Measurements from ENCODE around the gene OOEP.
"Not testable (repeated sequence)": the region's sequence is repeated elsewhere in the genome, so short reads cannot be mapped to it uniquely, and the experiment has no call there.

Gene OOEP
- total RNA-seq, result 0.94 reads per million

DNA sequence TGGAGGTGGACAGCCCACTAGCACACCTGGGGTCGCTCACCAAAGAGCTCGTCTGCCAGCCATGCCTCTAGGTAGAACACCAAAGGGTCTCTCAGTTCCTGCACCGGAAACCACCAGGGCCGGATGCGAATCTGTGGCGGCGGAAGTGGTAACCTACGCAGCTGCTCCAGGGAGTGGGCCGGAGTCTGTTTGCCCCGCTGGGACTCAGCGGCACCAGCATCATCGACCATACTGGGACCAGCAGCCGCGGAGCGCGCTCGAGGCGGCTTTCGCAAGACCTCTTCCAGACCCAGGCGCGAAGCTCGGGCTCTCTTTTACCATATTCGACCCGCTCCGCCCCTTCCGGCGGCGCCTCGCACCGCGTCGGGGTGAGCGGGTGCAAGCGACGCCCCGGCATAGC lies at the start of gene OOEP:
OOEP (minus strand) TSS at position 335 of the 400 bp plus-strand sequence; CDS start at position 230, 105 bp downstream.
- no peak for DNase-seq

DNA sequence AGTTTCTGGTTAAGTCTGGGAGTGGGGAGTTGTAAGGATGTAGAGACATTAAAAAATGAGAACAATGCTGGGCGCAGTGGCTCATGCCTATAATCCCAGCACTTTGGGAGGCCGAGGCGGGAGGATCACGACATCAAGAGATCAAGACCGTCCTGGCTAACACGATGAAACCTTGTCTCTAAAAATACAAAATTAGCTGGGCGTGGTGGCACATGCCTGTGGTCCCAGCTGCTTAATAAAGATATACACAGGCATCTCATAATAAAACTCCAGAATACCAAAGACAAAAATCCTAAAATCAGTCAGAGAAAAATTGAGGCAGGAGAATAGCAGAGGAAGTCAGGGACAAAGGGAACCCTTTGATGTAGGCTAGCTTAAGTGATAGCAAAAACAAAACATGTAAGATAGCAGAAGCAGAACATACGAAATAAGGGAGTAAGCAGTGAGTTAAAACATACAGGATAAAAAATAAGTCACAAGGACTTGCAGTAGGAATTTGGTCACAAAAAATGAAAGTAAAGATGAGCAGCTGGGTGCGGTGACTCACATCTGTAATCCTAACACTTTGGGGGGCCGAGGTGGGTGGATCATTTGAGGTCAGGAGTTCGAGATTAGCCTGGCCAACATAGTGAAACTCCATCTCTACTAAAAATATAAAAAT lies 48.5 kb upstream of the OOEP start:
- DNase-seq, result no peak

DNA sequence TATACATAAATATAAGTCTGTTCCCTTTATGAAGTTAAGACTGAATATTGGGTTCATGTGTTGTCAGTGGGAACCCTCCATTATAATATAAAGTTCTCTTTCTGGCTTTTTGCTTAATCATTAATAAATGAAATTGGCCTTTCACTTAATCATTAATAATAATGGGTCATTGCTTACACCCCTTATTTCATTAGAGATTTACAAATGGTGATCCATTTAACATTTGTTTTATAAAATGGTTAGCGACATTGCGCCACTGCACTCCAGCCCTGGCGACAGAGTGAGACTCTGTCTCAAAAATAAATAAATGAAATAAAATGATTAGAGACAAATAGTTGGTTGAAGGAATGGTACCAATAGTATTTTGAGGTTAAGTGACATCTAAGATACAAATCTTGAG lies 43.4 kb upstream of the OOEP start:
- DNase-seq, result no peak

DNA sequence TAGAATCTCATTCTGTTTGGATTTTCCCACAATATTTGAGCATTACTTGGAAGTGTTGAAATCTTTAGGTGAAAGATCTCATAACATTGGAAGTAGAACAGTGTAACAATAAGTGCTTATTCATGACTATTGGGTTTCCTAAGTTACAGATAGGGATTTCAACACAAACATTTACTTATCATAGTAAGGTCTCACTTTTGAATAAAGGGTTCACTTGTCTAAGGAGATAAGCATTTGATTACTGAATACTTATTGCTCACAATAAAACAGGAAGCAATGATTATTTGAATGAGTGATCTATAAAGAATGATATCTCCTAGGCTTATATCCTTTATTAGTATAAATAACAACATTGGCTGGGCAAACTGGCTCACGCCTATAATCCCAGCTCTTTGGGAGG lies 39.7 kb upstream of the OOEP start:
- no peak for DNase-seq

DNA sequence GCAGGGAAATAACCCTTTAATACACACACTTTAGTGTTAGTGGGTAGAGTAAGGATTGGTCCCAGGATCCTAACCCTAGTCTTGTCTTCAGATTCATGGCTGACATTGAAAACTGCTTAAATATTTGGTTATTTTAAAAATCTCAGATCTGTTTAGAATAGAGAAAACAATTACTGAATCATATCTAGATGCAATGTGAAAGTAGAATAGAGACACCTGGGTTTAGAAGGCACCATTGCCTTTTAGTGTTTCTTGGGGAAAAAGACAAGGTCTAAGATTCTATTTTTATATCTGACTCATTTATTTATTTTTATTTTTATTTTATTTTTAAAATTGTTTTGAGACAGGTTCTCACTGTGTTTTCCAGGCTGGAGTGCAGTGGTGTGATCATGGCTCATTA lies 31.0 kb upstream of the OOEP start:
- DNase-seq, result no peak

DNA sequence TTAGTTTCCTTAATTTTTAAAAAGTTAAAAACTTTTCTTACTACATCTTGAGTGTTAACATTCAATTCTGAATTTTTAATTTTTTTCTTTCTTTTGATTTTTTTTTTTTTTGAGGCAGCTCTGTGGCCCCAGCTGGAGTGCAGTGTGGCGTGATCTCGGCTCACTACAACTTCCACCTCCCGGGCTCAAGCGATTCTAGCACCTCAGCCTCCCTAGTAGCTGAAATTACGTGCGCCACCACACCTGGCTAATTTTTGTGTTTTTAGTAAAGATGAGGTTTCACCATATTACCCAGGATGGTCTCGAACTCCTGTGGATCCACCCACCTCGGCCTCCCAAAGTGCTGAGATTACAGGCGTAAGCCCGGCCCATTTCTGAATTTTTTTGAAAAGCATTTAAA lies 26.2 kb upstream of the OOEP start:
- no peak for DNase-seq

DNA sequence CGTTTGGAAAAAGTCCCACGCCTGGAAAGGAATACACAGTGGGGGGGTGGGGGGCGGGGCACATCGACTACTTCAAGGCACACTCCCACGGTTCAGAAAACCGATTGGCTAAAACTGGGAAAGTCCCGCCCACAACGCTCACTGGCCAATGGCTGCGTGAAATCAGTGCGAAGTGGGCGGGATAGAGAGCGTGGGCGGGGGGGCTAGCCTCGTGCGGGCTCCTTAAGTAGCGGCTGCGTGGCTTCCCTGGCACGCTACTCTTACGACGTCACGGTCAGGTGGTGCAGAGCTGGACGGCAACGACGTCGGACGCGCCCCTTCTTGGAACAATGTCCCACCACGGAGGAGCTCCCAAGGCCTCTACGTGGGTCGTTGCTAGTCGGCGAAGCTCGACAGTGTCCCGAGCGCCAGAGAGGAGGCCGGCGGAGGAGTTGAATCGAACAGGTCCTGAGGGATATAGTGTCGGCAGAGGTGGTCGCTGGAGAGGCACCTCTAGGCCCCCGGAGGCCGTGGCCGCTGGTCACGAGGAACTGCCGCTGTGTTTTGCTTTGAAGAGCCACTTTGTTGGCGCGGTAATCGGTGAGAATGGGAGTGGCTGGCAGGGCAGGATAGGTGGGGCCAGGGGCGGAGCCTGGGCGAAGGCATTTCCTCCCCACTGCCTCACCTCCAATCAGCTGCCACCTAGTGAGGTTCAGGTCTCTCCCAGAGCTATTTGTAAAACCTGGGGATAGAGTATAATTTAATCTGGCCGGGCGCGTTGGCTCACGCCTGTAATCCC lies 25.1 kb upstream of the OOEP start, which contains the start of gene DDX43:
DDX43 (plus strand) TSS at position 252 of the 778 bp plus-strand sequence; CDS start at position 330, 78 bp downstream.
- peak; percentile 2 for DNase-seq

DNA sequence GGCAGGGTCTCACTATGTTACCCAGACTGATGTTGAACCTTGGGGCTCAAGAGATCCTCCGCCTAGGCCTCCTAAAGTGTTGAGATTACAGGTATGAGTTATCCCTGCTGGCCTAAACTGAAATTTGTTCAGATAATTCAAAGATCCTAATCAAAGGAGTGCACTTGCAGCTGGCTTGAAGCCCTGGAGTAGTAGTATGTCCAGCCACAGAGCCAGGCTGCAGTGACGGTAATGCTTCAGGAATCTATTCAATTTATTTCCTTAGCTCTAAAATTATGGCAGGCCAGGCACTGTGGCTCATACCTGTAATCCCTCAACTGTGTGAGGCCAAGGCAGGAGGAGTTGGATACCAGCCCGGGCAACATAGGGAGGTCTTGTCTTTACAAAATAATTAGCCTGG lies 23.6 kb upstream of the OOEP start:
- DNase-seq, result no peak

DNA sequence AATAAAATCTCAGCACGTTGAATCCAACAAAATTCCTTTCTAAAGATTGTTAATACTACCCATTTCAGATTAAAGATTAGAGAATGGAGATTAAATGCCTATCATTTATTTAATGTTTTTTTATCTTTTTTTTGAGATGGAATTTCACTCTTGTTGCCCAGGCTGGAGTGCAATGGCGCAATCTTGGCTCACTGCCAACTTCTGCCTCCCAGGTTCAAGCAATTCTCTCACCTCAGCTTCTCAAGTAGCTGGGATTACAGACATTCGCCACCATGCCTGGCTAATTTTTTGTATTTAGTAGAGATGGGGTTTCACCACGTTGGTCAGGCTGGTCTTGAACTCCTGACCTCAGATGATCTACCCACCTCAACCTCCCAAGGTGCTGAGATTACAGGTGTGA lies 22.5 kb upstream of the OOEP start:
- DNase-seq, result not testable (repeated sequence)

DNA sequence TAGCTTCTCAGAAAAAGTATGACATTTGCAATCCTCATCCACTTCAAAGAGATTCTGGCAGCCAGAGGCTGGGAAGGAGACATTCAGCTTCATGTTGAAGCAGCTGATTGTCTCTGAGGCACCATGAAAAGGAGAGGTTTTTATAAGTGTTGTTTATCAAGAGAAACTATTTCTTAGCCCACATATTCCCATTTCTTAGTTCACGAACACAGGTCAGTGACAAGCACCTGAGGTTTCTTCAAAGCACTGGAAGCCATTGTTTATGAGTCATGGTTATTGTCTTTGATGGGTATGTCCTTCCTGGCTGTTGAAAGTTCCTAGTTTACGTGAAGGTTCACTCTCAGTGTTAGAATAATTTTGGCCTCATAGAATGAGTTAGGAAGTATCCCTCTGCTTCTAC lies 22.0 kb upstream of the OOEP start:
- no peak for DNase-seq

DNA sequence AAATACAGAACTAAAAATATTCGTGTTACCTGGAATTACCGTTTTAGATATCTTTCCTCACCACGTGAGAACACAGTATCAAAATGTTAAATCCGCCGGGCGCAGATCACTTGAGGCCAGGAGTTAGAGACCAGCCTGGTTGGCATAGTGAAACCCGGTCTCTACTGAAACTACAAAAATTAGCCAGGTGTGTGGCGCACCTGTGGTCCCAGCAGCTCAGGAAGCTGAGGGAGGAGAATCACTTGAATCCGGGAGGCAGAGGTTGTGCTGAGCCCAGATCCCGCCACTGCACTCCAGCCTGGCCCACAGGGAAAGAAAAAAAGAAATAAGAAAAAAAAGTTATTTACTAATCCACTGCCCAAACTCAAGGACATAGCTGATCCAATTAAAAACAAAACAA lies 20.2 kb upstream of the OOEP start:
- no peak for DNase-seq

DNA sequence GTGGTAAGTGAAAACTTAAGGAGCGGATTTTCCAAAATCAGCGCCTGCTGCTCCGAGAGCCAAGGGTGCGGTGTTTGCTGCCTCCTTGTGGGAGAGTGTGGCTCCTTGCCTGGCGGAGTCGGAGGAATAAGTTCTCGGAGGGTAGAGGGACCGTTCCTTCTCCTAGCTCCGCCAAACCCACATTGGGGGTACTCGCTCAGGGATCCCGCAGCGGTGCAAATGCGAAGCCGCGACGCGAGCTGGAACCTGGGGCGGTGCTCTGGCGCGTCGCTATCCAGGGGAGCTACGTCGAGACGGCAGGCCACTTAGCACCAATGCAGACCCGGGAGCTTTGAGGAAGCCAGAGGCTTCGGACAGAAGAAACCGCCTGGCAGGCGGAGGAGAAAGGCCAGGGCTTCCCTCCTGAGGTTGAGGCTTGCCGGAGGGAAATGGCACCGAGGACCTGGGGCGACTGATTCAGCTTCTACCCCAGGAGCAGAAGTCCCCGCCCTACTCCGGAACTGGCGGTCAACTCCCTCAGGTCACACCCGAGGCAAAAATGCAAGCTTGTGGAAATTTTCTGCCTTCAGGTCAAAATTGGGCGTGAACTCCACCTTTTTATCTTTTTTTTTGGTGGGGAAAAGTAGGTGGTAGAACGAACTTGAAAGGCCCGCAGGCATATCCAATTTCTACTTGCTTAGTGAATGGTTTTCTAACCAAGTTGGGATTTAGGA lies 19.3 kb upstream of the OOEP start:
- DNase-seq, result peak; percentile 26

DNA sequence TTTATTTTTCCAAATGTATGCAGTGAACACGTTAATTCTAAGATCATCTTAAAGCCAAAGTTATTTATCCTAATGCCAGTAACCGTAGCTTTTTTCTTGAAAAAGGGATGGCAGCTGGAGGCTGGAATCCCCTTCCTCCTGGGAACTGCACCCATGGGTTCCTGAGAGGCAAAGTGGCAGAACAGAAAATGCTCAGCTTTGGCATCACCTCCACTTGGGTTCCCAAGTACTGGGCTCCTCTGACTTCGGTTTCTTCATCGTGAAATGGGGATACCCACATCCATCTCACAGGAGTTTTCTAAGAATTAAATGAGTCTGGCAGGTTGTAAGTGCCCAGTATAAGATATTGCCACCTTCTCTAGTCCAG lies 18.7 kb upstream of the OOEP start:
- no peak for DNase-seq

DNA sequence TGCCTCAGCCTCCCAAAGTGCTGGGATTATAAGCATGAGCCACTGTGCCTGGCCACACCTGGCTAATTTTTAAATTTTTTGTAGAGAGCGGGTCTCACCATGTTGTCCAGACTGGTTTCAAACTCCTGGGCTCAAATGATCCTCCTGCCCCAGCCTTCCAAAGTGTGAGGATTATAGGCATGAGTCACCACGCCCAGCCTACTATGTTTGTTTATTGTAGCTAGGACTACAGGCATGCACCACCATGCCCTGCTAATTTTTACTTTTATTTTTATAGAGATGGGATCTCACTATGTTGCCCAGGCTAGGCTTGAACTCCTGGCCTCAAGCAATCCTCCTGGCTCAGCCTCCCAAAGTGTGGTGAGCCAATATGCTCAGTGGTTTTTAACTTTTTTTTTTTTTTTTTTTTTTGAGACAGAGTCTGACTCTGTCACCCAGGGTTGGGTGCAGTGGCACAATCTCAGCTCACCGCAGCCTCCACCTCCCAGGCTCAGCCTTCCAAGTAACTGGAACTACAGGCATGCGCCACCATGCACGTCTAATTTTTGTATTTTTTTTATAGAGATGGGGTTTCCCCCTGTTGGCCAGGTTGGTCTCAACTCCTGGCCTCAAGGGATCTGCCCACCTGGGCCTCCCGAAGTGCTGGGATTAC lies 12.9 kb upstream of the OOEP start:
- no peak for DNase-seq

DNA sequence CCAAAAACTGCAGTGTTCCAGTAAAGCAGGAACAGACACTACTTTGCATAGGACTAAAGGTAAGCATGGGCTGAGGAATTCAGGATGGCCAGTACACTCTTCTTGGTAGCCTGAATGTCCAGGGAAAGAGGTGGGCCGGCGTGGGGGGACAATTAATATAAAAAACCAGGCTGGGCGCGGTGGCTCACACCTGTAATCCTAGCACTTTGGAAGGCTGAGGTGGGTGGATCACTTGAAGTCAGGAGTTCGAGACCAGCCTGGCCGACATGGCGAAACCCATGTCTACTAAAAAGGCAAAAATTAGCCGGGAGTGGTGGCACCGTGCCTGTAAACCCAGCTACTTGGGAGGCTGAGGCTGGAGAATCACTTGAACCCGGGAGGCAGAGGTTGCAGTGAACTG lies 11.8 kb upstream of the OOEP start:
- DNase-seq, result not testable (repeated sequence)

DNA sequence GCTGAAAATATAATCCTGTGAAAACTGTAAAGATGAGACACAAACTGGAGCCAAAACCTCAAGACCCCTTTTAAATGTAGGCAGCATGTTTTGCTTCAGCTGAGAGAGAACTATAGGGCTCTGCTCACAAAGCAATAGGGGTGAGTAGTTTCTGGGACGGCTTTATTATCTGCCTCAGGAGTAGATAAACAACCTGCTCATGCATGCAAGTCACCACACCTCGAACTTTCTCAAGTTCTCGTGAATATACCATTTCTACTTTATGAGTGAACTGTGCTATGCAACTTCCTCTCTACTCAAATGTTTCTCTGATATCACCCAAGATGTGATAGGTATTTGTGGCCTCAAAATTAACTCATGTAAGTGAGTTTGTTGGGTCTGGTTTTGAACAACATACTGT lies 7.5 kb upstream of the OOEP start:
- no peak for DNase-seq

DNA sequence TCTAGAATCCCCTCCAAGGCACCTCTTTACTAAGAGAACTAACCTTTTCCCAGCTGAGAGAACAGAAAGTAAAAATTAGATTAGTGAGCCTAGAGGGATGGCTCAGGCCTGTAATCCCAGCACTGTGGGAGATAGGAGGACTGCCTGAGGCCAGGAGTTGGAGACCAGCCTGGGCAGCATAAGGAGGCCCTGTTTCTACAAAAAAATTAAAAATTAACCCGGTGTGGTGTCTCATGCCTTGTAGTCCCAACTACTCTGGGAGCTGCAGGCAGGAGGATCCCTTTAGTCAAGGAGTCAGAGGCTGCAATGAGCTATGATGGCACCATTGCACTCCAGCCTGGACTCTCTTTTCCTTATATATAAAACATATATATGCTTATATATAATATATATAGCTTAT lies 5.5 kb upstream of the OOEP start:
- no peak for DNase-seq

DNA sequence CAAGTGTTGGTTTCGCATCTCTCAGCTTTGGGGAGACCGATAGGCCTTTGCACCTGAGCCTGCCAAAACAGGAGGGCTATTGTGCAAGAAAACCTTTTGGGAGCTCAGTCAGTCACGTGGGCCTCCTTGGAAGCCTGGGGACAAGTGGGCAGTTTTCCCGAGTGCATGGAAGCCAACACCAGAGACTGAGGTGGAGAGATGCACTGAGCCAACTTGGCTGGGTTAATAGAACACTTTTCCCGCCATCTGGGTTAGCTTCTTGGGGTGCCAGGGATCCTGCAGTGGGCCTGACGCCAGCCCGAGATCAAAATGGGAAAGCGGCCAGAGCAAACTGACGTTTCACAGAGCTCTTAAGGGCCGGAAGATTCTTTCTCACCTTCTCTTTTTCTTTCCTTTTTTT lies 2.8 kb upstream of the OOEP start:
- no peak for DNase-seq

DNA sequence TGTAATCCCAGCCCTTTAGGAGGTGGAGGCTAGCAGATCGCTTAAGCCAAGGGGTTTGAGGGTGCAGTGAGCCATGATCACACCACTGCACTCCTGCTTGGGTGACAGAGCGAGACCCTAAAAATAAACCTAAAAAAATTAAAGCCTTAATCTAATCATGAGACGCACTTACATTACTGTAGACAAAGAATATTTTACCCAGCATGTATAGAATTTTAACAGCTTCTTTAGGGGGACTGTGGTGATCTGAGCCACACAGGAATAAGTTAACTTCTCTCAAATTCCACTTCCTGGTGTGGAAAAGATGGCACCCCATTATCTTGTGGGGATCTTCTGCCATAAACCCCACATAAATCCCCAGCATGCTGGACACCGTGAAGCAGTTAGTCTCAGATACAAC lies 2.3 kb upstream of the OOEP start:
- no peak for DNase-seq

DNA sequence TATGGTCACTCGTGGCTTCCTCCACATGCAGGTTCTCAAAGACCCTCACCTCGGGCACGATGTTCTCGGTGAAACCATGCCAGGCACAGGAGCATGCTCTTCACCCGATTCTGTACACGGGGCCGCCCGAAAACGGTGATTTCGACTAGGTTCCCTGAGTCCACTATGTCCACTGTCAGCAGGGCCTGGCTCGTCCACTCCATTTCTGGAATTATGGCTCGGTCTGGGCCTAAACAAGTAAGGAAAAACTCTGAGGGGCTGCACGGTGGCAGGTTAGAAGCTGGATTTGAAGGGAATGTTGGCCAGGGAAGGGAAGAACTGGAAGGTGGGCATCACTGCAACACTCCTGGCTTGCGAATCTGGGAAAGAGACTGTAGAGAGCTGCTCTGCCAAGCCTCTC lies 540 bp downstream of the OOEP start:
- DNase-seq, result no peak

DNA sequence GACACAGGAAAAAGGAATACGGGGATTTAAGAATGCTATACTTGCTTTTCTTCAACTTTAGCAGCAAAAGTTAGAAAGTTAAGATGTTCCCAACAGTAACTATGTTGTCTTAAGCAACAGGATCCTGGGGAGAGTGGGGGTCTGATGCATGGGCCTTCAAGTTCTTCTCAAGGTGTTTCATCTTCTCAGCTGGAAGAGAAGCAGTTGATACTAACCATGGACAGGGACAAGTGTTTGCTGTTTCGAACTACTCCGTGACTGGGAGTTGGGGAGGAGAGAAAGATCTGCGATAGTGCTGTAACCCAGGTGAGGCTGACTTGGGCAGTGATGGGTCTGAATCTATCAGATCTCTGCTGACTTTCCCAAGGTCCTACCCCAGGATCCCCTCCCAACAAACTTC lies 1.0 kb downstream of the OOEP start:
- DNase-seq, result no peak

DNA sequence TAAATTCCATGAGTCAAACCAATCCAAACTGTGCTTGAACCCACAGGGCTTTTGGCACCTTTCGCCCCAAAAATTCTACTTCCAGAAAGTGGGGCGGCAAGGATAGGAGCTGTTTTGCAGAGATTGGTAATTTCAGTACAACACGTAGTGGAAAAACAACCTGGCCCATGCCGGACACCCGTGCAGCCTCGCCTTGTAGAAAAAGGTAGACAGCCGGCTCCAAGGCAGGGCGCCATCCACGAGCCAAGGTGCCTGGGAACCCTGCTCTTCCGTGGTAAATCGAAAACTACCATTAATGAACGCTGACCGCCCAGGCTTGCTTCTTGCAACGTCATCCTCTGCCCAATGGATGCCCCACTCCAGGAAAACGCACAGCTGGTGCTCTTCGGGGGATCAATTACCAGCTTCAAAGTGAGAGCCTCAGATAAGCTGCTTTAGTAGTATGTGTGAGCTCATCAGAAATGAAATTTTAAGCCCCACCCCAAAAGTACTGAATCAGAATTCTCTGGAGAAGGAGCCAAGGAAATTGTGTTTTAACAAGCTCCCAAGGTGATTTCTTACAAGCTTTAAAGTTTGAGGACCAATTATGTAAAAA lies 1.8 kb downstream of the OOEP start:
- DNase-seq, result no peak

DNA sequence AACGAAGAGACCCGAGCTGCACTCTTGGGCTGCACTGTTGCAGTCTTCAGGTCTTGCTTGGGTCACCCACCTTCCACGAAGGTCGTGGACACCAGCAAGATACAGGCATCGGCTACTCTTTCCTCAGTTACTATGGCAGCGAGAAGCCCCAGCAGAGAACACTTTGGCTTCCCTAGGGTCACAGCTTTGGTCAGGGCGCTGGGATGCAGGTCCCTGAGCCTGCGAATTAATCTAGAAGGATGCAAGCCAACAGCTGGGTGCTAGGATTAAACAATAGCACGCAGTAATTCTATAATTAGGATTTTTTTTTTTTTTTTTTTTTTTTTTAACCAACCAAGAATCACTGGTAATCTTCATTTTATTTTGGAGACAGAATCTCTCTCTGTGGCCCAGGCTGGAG lies 5.1 kb downstream of the OOEP start:
- no peak for DNase-seq
